ENCODE results near the gene CTSG. TPM values are rescaled to one million over a fixed set of nuclear protein-coding genes. Genes with fewer than 3 reads are reported as not detected.
"Not testable (repeated sequence)": the region's sequence is repeated elsewhere in the genome, so short reads cannot be mapped to it uniquely, and the experiment has no call there.

CTSG gene
- total RNA-seq, 1 donor from 2014 or later, result not detected

DNA sequence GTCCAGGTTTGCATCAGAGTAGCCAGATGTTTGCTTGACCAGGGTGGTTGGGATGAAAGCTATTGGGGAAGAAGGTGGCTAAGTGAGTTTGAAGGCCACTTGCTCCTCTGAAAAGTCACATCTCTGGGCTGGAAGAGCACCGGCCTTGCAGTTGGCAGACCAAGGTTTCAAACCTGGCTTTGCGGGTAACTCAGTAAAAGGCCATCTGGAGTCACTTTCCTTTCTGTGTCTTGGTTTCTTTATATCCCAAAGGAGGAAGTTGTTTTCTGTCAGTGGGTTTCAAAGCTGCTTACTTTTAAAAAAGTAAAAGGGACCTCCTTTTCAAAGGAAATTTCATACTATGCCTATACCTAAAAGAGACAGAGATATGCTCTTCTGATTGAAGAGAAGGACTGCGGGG is 41.8 kb downstream of the CTSG start:
- no peak for DNase-seq (ENCODE audit: low read depth)
- H3K4me3 ChIP-seq (ENCODE audit: low read depth, low read length), result no peak overlapping the region
- no peaks in the 10 kb centered on the region for H3K36me3 ChIP-seq (ENCODE audit: control insufficient read depth, insufficient read depth, low read length)
- no peaks in the 10 kb centered on the region for H3K27me3 ChIP-seq (ENCODE audit: control insufficient read depth, insufficient read depth, low read length)
- no peak for TF ChIP-seq CTCF (IDR thresholded peaks at IDR 0.05; ENCODE audit: insufficient read depth, low read length, poor library complexity, severe bottlenecking)

GRCh38 chr14:24525877-24526620 is 50.0 kb downstream of the CTSG start:
- H3K4me3 ChIP-seq (ENCODE audit: low read depth, low read length); H3K36me3 ChIP-seq (ENCODE audit: control insufficient read depth, insufficient read depth, low read length); H3K27me3 ChIP-seq (ENCODE audit: control insufficient read depth, insufficient read depth, low read length); DNase-seq (ENCODE audit: low read depth): not testable (repeated sequence)

Other genes with a start within 250 kb of the CTSG start
- 4.0 and 9.0 TPM in 2 replicates for gene ADCY4, start 241.2 kb downstream of the CTSG start, total RNA-seq
- 2.3 and 2.9 TPM in 2 replicates for gene RIPK3, start 236.3 kb downstream of the CTSG start, total RNA-seq
- gene NFATC4, start 208.1 kb downstream of the CTSG start, total RNA-seq, result 8.0 and 14.0 TPM in 2 replicates
- 6.0 and 6.3 TPM in 2 replicates for gene NYNRIN, start 177.2 kb downstream of the CTSG start, total RNA-seq
- 0.34 and 0.88 TPM in 2 replicates for gene CBLN3, start 146.6 kb downstream of the CTSG start, total RNA-seq
- gene KHNYN, start 146.3 kb downstream of the CTSG start, total RNA-seq, result 44.0 and 47.8 TPM in 2 replicates
- 29.7 and 44.8 TPM in 2 replicates for gene SDR39U1, start 133.5 kb downstream of the CTSG start, total RNA-seq
- not detected in 2 replicates for gene CMA1, start 68.0 kb downstream of the CTSG start, total RNA-seq
- not detected in 2 replicates for gene GZMH, start 33.4 kb upstream of the CTSG start, total RNA-seq
- gene GZMB, start 57.9 kb upstream of the CTSG start, total RNA-seq, result not detected in 2 replicates